WTC11 (cell line): ENCODE measurements around the gene HACE1. TPM values are rescaled to one million over a fixed set of nuclear protein-coding genes. Genes with fewer than 3 reads are reported as not detected.

Source experiments
- ATAC-seq: fragments of 200-7000 bp; cut with Tn5 transposase; 2 replicates; pipeline ENCODE4 v1.10.0; 2021; ENCODE audit warnings: mild to moderate bottlenecking, moderate library complexity
- CTCF ChIA-PET: fragments of 300-600 bp; sonication (Branson Sonifier 250); formaldehyde crosslinking; loops from one replicate; lab custom pipeline; 2021; ENCODE audit warnings: antibody characterized with exemption; lab: Charles Lee
- POLR2A ChIA-PET: fragments of 350-600 bp; sonication (Branson Sonifier 250); formaldehyde crosslinking; loops from one replicate; lab custom pipeline; 2021; ENCODE audit warnings: antibody characterized with exemption; lab: Charles Lee
- DNase-seq: peaks from one replicate; pipeline ENCODE4 v3.0.0; 2021; ENCODE audit warnings: low spot score
- H3K27ac Mint-ChIP-seq: 2 replicates; pipeline ENCODE4 v1.8.0; 2021; ENCODE audit warnings: mixed read lengths
- H3K27me3 Mint-ChIP-seq: 2 replicates; pipeline ENCODE4 v1.8.0; 2021; ENCODE audit warnings: low read depth, mild to moderate bottlenecking, moderate library complexity, mixed read lengths
- H3K36me3 Mint-ChIP-seq: 2 replicates; pipeline ENCODE4 v1.8.0; 2021; ENCODE audit warnings: mixed read lengths
- H3K4me1 Mint-ChIP-seq: 2 replicates; pipeline ENCODE4 v1.8.0; 2022; ENCODE audit warnings: mixed read lengths
- H3K4me3 Mint-ChIP-seq: 2 replicates; pipeline ENCODE4 v1.8.0; 2021; ENCODE audit warnings: mild to moderate bottlenecking, moderate library complexity, mixed read lengths
- H3K9me3 Mint-ChIP-seq: 2 replicates; pipeline ENCODE4 v1.8.0; 2021; ENCODE audit warnings: mixed read lengths
- CREB1 ChIP-seq: sonication (generic); formaldehyde crosslinking; IDR thresholded peaks from 2 replicates; pipeline ENCODE4 v1.8.0; 2023; ENCODE audit warnings: mild to moderate bottlenecking, missing genetic modification reagents
- FOXJ3 ChIP-seq: sonication (generic); formaldehyde crosslinking; IDR thresholded peaks from 2 replicates; pipeline ENCODE4 v1.9.0; 2021; ENCODE audit warnings: missing genetic modification reagents, mild to moderate bottlenecking, borderline replicate concordance
- GABPB1 ChIP-seq: sonication (generic); formaldehyde crosslinking; IDR thresholded peaks from 2 replicates; pipeline ENCODE4 v1.8.1; 2023; ENCODE audit warnings: mild to moderate bottlenecking, missing genetic modification reagents
- GRHL2 ChIP-seq: fragments of 250-450 bp; sonication (Bioruptor Pico); IDR thresholded peaks from 2 replicates; pipeline ENCODE4 v1.8.0; 2022; ENCODE audit warnings: mild to moderate bottlenecking, moderate library complexity; ENCODE audit not compliant: insufficient replicate concordance, severe bottlenecking
- MXD4 ChIP-seq: fragments of 250-450 bp; sonication (Bioruptor Pico); IDR thresholded peaks from 2 replicates; pipeline ENCODE4 v1.8.0; 2021; ENCODE audit warnings: mild to moderate bottlenecking, moderate library complexity, borderline replicate concordance
- PRRX2 ChIP-seq: fragments of 250-450 bp; sonication (Bioruptor Pico); IDR thresholded peaks from 2 replicates; pipeline ENCODE4 v1.8.0; 2021; ENCODE audit warnings: mild to moderate bottlenecking
- RORB ChIP-seq: fragments of 250-450 bp; sonication (Bioruptor Pico); IDR thresholded peaks from 2 replicates; pipeline ENCODE4 v1.9.0; 2021; ENCODE audit warnings: mild to moderate bottlenecking
- TEAD1 ChIP-seq: sonication (generic); formaldehyde crosslinking; IDR thresholded peaks from 2 replicates; pipeline ENCODE4 v1.8.0; 2022; ENCODE audit warnings: mild to moderate bottlenecking, missing genetic modification reagents
- ZNF121 ChIP-seq: sonication (generic); formaldehyde crosslinking; IDR thresholded peaks from 2 replicates; pipeline ENCODE4 v1.8.0; 2023; ENCODE audit warnings: missing genetic modification reagents
- ZNF416 ChIP-seq: fragments of 250-450 bp; sonication (Bioruptor Pico); IDR thresholded peaks from 2 replicates; pipeline ENCODE4 v1.9.0; 2021; ENCODE audit warnings: mild to moderate bottlenecking, inconsistent platforms
- total RNA-seq: library from RNA; stranded (reverse); gene quantifications from 3 replicates; pipeline ENCODE4 v1.2.3, GENCODE V29; 2021
- TF ChIP-seq, protein P1 (sequence below): sonication (generic); formaldehyde crosslinking; IDR thresholded peaks from 2 replicates; pipeline ENCODE4 v1.8.0; 2022; ENCODE audit warnings: mild to moderate bottlenecking, missing genetic modification reagents
- TF ChIP-seq, protein P2 (sequence below): sonication (generic); formaldehyde crosslinking; IDR thresholded peaks from 2 replicates; pipeline ENCODE4 v1.8.1; 2022; ENCODE audit warnings: missing genetic modification reagents, borderline replicate concordance
- TF ChIP-seq, protein P3 (sequence below): sonication (generic); formaldehyde crosslinking; IDR thresholded peaks from 2 replicates; pipeline ENCODE4 v1.8.1; 2022; ENCODE audit warnings: low read depth, missing genetic modification reagents, borderline replicate concordance
- TF ChIP-seq, protein P4 (sequence below): sonication (generic); formaldehyde crosslinking; IDR thresholded peaks from 2 replicates; pipeline ENCODE4 v1.8.0; 2022; ENCODE audit warnings: missing genetic modification reagents
- TF ChIP-seq, protein P5 (sequence below): sonication (generic); formaldehyde crosslinking; IDR thresholded peaks from 2 replicates; pipeline ENCODE4 v1.8.1; 2023; ENCODE audit warnings: mild to moderate bottlenecking, missing genetic modification reagents
- TF ChIP-seq, protein P6 (sequence below): sonication (generic); formaldehyde crosslinking; IDR thresholded peaks from 2 replicates; pipeline ENCODE4 v1.8.1; 2023; ENCODE audit warnings: mild to moderate bottlenecking, missing genetic modification reagents, borderline replicate concordance
- TF ChIP-seq, protein P7 (sequence below): sonication (generic); formaldehyde crosslinking; IDR thresholded peaks from 2 replicates; pipeline ENCODE4 v1.8.0; 2022; ENCODE audit warnings: mild to moderate bottlenecking, missing genetic modification reagents
- TF ChIP-seq, protein P8 (sequence below): sonication (generic); formaldehyde crosslinking; IDR thresholded peaks from 2 replicates; pipeline ENCODE4 v1.8.1; 2022; ENCODE audit warnings: low read depth, mild to moderate bottlenecking, moderate library complexity, missing genetic modification reagents, borderline replicate concordance

HACE1 gene
- total RNA-seq, 1 experiment from 2014 or later = 18.1 TPM

DNA sequence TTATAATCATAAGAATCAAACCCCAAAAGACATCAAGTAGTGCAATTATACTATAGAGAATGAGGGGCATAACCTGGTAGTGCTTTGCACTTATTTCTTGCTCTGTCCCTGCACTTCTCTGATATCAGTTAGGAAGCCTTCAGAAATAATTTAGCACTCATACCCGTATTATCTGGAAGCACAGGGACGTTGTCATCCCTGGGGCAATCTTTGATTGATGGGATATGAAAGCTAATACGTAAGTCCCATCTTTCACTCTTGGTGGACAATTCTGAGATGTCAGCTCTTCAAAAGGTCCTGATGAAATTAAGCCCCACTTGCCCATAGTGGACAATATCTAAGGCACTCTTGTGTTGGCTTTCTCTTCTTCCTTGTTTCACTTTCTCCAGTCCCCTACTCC lies 144.9 kb downstream of the HACE1 start:
- POLR2A ChIA-PET = no interaction called here
- H3K9me3 Mint-ChIP-seq = peaks cover 5% of the 10 kb centered on the region
- H3K27me3 Mint-ChIP-seq = no peaks in the 10 kb centered on the region
- H3K4me1 Mint-ChIP-seq = no peaks in the 10 kb centered on the region
- CTCF ChIA-PET = no interaction called here
- TF ChIP-seq ZNF121 (CRISPR knock-in tag) (no peak), TEAD1 (CRISPR knock-in tag) (no peak), GABPB1 (CRISPR knock-in tag) (no peak), GRHL2 (CRISPR knock-in tag) (no peak)
- H3K27ac Mint-ChIP-seq = no peak overlapping the region
- ATAC-seq = no peak
- H3K36me3 Mint-ChIP-seq = peaks cover 5% of the 10 kb centered on the region; the same call in 1 of the 2 replicates
- H3K4me3 Mint-ChIP-seq = no peak overlapping the region
- no peak for DNase-seq

DNA sequence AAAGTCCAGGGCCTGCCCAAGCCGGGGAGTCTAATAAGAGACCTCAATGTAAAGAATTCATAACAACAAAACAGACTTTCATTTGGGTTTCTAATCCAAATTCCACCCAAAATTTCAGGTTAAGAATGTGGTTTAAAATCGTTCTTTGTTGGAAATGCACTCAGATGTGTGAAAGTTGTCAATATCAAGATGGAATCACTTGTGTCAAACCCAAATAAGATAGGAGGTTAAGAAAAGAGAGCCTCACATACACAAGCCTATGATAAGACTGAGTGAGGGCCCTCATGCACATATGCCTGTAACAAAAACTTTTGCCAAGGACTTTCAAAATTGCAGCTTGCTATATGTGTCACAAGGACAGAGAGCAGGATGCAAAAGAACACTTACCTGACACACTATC lies 145.7 kb downstream of the HACE1 start:
- no peaks in the 10 kb centered on the region for H3K27me3 Mint-ChIP-seq
- H3K9me3 Mint-ChIP-seq = peaks cover 10% of the 10 kb centered on the region
- H3K4me1 Mint-ChIP-seq = no peaks in the 10 kb centered on the region
- ChIA-PET POLR2A (no interaction called here), CTCF (no interaction called here)
- no peak for ATAC-seq
- H3K36me3 Mint-ChIP-seq = peaks cover 5% of the 10 kb centered on the region; the same call in 1 of the 2 replicates
- no peak for TF ChIP-seq ZNF416 (CRISPR knock-in tag)
- TF ChIP-seq, protein P1, sequence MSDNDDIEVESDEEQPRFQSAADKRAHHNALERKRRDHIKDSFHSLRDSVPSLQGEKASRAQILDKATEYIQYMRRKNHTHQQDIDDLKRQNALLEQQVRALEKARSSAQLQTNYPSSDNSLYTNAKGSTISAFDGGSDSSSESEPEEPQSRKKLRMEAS (CRISPR knock-in tag) = no peak
- no peak for TF ChIP-seq PRRX2
- TF ChIP-seq, protein P2, sequence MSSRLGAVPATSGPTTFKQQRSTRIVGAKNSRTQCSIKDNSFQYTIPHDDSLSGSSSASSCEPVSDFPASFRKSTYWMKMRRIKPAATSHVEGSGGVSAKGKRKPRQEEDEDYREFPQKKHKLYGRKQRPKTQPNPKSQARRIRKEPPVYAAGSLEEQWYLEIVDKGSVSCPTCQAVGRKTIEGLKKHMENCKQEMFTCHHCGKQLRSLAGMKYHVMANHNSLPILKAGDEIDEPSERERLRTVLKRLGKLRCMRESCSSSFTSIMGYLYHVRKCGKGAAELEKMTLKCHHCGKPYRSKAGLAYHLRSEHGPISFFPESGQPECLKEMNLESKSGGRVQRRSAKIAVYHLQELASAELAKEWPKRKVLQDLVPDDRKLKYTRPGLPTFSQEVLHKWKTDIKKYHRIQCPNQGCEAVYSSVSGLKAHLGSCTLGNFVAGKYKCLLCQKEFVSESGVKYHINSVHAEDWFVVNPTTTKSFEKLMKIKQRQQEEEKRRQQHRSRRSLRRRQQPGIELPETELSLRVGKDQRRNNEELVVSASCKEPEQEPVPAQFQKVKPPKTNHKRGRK (CRISPR knock-in tag) = no peak
- TF ChIP-seq, protein P3, sequence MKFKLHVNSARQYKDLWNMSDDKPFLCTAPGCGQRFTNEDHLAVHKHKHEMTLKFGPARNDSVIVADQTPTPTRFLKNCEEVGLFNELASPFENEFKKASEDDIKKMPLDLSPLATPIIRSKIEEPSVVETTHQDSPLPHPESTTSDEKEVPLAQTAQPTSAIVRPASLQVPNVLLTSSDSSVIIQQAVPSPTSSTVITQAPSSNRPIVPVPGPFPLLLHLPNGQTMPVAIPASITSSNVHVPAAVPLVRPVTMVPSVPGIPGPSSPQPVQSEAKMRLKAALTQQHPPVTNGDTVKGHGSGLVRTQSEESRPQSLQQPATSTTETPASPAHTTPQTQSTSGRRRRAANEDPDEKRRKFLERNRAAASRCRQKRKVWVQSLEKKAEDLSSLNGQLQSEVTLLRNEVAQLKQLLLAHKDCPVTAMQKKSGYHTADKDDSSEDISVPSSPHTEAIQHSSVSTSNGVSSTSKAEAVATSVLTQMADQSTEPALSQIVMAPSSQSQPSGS (CRISPR knock-in tag) = no peak
- TF ChIP-seq, protein P4, sequence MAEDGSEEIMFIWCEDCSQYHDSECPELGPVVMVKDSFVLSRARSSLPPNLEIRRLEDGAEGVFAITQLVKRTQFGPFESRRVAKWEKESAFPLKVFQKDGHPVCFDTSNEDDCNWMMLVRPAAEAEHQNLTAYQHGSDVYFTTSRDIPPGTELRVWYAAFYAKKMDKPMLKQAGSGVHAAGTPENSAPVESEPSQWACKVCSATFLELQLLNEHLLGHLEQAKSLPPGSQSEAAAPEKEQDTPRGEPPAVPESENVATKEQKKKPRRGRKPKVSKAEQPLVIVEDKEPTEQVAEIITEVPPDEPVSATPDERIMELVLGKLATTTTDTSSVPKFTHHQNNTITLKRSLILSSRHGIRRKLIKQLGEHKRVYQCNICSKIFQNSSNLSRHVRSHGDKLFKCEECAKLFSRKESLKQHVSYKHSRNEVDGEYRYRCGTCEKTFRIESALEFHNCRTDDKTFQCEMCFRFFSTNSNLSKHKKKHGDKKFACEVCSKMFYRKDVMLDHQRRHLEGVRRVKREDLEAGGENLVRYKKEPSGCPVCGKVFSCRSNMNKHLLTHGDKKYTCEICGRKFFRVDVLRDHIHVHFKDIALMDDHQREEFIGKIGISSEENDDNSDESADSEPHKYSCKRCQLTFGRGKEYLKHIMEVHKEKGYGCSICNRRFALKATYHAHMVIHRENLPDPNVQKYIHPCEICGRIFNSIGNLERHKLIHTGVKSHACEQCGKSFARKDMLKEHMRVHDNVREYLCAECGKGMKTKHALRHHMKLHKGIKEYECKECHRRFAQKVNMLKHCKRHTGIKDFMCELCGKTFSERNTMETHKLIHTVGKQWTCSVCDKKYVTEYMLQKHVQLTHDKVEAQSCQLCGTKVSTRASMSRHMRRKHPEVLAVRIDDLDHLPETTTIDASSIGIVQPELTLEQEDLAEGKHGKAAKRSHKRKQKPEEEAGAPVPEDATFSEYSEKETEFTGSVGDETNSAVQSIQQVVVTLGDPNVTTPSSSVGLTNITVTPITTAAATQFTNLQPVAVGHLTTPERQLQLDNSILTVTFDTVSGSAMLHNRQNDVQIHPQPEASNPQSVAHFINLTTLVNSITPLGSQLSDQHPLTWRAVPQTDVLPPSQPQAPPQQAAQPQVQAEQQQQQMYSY (CRISPR knock-in tag) = no peak
- TF ChIP-seq, protein P5, sequence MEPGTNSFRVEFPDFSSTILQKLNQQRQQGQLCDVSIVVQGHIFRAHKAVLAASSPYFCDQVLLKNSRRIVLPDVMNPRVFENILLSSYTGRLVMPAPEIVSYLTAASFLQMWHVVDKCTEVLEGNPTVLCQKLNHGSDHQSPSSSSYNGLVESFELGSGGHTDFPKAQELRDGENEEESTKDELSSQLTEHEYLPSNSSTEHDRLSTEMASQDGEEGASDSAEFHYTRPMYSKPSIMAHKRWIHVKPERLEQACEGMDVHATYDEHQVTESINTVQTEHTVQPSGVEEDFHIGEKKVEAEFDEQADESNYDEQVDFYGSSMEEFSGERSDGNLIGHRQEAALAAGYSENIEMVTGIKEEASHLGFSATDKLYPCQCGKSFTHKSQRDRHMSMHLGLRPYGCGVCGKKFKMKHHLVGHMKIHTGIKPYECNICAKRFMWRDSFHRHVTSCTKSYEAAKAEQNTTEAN (CRISPR knock-in tag) = no peak
- no peak for DNase-seq
- H3K27ac Mint-ChIP-seq = no peak overlapping the region
- no peak overlapping the region for H3K4me3 Mint-ChIP-seq

DNA sequence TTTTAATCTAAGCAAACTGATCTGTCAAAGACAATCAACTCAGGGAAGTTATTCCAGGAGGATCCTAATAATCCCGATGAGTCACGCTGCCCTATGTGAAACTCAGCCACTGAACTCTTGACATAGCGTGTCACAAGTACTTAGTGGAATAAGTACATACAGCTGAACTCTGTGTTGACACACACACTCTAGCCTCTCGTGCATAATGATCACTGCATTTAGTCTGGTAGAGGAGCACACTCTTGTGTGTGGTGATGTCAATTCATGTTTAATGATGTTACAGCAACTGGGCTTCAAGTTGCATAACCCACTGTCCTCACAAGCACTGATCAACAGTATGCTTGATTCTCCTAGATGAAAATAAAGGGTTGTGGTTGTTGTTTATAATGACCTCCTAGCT lies 148.3 kb downstream of the HACE1 start:
- Mint-ChIP-seq H3K4me1 (no peaks in the 10 kb centered on the region), H3K9me3 (peaks cover 13% of the 10 kb centered on the region), H3K4me3 (no peak overlapping the region), H3K36me3 (peaks cover 5% of the 10 kb centered on the region; the same call in 1 of the 2 replicates), H3K27me3 (no peaks in the 10 kb centered on the region), H3K27ac (no peak overlapping the region)
- ChIA-PET CTCF (no interaction called here), POLR2A (no interaction called here)
- DNase-seq (no peak), ATAC-seq (no peak)
- TF ChIP-seq, protein P6, sequence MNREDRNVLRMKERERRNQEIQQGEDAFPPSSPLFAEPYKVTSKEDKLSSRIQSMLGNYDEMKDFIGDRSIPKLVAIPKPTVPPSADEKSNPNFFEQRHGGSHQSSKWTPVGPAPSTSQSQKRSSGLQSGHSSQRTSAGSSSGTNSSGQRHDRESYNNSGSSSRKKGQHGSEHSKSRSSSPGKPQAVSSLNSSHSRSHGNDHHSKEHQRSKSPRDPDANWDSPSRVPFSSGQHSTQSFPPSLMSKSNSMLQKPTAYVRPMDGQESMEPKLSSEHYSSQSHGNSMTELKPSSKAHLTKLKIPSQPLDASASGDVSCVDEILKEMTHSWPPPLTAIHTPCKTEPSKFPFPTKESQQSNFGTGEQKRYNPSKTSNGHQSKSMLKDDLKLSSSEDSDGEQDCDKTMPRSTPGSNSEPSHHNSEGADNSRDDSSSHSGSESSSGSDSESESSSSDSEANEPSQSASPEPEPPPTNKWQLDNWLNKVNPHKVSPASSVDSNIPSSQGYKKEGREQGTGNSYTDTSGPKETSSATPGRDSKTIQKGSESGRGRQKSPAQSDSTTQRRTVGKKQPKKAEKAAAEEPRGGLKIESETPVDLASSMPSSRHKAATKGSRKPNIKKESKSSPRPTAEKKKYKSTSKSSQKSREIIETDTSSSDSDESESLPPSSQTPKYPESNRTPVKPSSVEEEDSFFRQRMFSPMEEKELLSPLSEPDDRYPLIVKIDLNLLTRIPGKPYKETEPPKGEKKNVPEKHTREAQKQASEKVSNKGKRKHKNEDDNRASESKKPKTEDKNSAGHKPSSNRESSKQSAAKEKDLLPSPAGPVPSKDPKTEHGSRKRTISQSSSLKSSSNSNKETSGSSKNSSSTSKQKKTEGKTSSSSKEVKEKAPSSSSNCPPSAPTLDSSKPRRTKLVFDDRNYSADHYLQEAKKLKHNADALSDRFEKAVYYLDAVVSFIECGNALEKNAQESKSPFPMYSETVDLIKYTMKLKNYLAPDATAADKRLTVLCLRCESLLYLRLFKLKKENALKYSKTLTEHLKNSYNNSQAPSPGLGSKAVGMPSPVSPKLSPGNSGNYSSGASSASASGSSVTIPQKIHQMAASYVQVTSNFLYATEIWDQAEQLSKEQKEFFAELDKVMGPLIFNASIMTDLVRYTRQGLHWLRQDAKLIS (CRISPR knock-in tag) = no peak
- TF ChIP-seq FOXJ3 (CRISPR knock-in tag) (no peak), RORB (CRISPR knock-in tag) (no peak), MXD4 (CRISPR knock-in tag) (no peak), CREB1 (CRISPR knock-in tag) (no peak)
- TF ChIP-seq, protein P7, sequence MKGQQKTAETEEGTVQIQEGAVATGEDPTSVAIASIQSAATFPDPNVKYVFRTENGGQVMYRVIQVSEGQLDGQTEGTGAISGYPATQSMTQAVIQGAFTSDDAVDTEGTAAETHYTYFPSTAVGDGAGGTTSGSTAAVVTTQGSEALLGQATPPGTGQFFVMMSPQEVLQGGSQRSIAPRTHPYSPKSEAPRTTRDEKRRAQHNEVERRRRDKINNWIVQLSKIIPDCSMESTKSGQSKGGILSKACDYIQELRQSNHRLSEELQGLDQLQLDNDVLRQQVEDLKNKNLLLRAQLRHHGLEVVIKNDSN (CRISPR knock-in tag) = no peak
- TF ChIP-seq, protein P8, sequence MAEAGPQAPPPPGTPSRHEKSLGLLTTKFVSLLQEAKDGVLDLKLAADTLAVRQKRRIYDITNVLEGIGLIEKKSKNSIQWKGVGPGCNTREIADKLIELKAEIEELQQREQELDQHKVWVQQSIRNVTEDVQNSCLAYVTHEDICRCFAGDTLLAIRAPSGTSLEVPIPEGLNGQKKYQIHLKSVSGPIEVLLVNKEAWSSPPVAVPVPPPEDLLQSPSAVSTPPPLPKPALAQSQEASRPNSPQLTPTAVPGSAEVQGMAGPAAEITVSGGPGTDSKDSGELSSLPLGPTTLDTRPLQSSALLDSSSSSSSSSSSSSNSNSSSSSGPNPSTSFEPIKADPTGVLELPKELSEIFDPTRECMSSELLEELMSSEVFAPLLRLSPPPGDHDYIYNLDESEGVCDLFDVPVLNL (CRISPR knock-in tag) = no peak
